Spleen (tissue), 11 donors: Measurements from ENCODE around the gene PTPRO. TPM values are rescaled to one million over a fixed set of nuclear protein-coding genes. Genes with fewer than 3 reads are reported as not detected.

ENCODE experiments used
- DNase-seq: peaks from one replicate; pipeline ENCODE4 v3.0.0-alpha.2; 2020
- H3K27ac ChIP-seq, 8 donors: fragments of 200-600 bp; sonication (generic) in 7 of 8; 1 replicate in 4 of 8; 2 replicates in 4 of 8; pipeline versions ENCODE4 v1.5.0 to v1.8.0; 2016 to 2021; ENCODE audit warnings: inconsistent platforms in 4 of 8, mild to moderate bottlenecking in 4 of 8, moderate library complexity in 1 of 8
- H3K27me3 ChIP-seq, 7 donors: fragments of 200-600 bp; sonication (generic) in 6 of 7; replicated peaks in 1 of 7; 1 replicate in 4 of 7; 2 replicates in 3 of 7; pipeline versions ENCODE4 v1.5.0 to v1.8.0; 2016 to 2021; ENCODE audit warnings: inconsistent platforms in 3 of 7, mild to moderate bottlenecking in 1 of 7
- H3K36me3 ChIP-seq, 6 donors: fragments of 200-600 bp; sonication (generic) in 5 of 6; 1 replicate in 4 of 6; 2 replicates in 2 of 6; pipeline versions ENCODE4 v1.5.0 to v1.8.0; 2016 to 2021; ENCODE audit warnings: inconsistent platforms in 2 of 6
- H3K4me1 ChIP-seq, 6 donors: fragments of 200-600 bp; sonication (generic) in 5 of 6; 1 replicate in 3 of 6; 2 replicates in 3 of 6; pipeline versions ENCODE4 v1.5.0 to v1.8.0; 2016 to 2021; ENCODE audit warnings: inconsistent platforms in 3 of 6
- H3K4me3 ChIP-seq, 8 donors: fragments of 200-600 bp; sonication (generic) in 7 of 8; 1 replicate in 4 of 8; 2 replicates in 4 of 8; pipeline versions ENCODE4 v1.5.0 to v1.8.0; 2016 to 2021; ENCODE audit warnings: inconsistent platforms in 4 of 8, mild to moderate bottlenecking in 4 of 8, moderate library complexity in 2 of 8
- H3K9me3 ChIP-seq, 8 donors: fragments of 200-600 bp; sonication (generic) in 7 of 8; 1 replicate in 4 of 8; 2 replicates in 4 of 8; pipeline versions ENCODE4 v1.5.0 to v1.8.0; 2016 to 2021; ENCODE audit warnings: inconsistent platforms in 4 of 8
- CTCF ChIP-seq, 11 experiments: fragments of 200-600 bp in 7 of 11; fragments of 450-650 bp in 4 of 11; sonication (generic) in 4 of 11; IDR thresholded peaks in 8 of 11; conservative IDR thresholded peaks in 3 of 11; 1 replicate in 7 of 11; 2 replicates in 4 of 11; pipeline versions ENCODE4 v1.4.0 to v1.8.0; 2016 to 2021; ENCODE audit warnings: antibody characterized with exemption in 11 of 11, inconsistent platforms in 4 of 11, mild to moderate bottlenecking in 1 of 11
- POLR2A ChIP-seq, 3 donors: fragments of 450-650 bp; IDR thresholded peaks; one replicate each; pipeline ENCODE4 v1.5.1; 2017; ENCODE audit warnings: antibody characterized with exemption in 3 of 3, mild to moderate bottlenecking in 1 of 3
- POLR2AphosphoS5 ChIP-seq, 3 donors: sonication (generic); formaldehyde crosslinking; IDR thresholded peaks; one replicate each; pipeline ENCODE4 v1.5.1; 2017; ENCODE audit warnings: antibody characterized with exemption in 3 of 3
- WGBS, 5 donors: extraction: QIAGEN DNeasy Blood & Tissue Kit in 3 of 5; methylation state at CpG; one replicate each; pipeline versions ENCODE4 v1.1.5 to v1.1.7; 2013 to 2018; 5-methylcytosine and 5-hydroxymethylcytosine counted together
- intact Hi-C: fragments of 100-400 bp; cut with DNase I; formaldehyde crosslinking; loops from one replicate; pipeline ENCODE4 v1.15.0; 2023; ENCODE audit warnings: low total_unique reads
- polyA plus RNA-seq, 3 donors: library from polyadenylated mRNA; stranded (reverse); fragments of 200-250 nt; gene quantifications; one replicate each; pipeline ENCODE4 v1.2.1, GENCODE V29; 2013
- total RNA-seq, 7 donors: library from RNA; depleted of rRNA in 3 of 7; stranded (reverse); fragments of >200 nt in 3 of 7; fragmentation: NEBNext Ultra II Directional in 4 of 7; extraction: Animal tissue kit (Norgen Biotek cat#: 25700) in 4 of 7; gene quantifications; one replicate each; pipeline versions ENCODE4 v1.1.0 to v1.2.1, GENCODE V29; 2016 to 2021
- donor health status: healthy with polysubstance abuse.
- donor health status: DM: no; HTN: no; CAD: no; lungs with moderate emphysema.
- donor health status: DM: no; HTN: no; CAD: no.
- donor health status: Bipolar disorder and iron deficiency.
- donor health status: healthy.
- donor health status: DM: no; HTN: no; CAD: no.
- donor health status: DM: yes; HTN: yes; CAD: no.

The PTPRO gene
- total and polyA plus RNA-seq, 10 donors: 2.3 to 12.2 (median 5.6) TPM

- no peak for DNase-seq
- Histone ChIP-seq H3K4me1 (peaks cover 0 to 6% (median 0%) of the 10 kb centered on the region in 6 donors), H3K4me3 (no peak overlapping the region), H3K27ac (no peak overlapping the region), H3K9me3 (peaks cover 0 to 15% (median 9%) of the 10 kb centered on the region in 8 donors), H3K36me3 (no peaks in the 10 kb centered on the region), H3K27me3 (peaks cover 0 to 9% (median 0%) of the 10 kb centered on the region in 7 donors)
- intact Hi-C loops: no loop called here
- 65 to 88% (median 75%) methylated on average over 2 of the region's 2 CpGs for WGBS, 5 donors
- TF ChIP-seq CTCF (IDR thresholded peaks at IDR 0.05 in 8 of 11, conservative IDR thresholded peaks at IDR 0.05 in 3 of 11): no peak
These were observed 203.1 kb downstream of the PTPRO start for GRCh38 chr12:15525441-15525840.

GRCh38 chr12:15526033-15526432, 203.7 kb downstream of the PTPRO start:
- intact Hi-C loops: no loop called here
- no peak for DNase-seq
- Histone ChIP-seq H3K36me3 (no peaks in the 10 kb centered on the region), H3K27me3 (peaks cover 0 to 9% (median 0%) of the 10 kb centered on the region in 7 donors), H3K27ac (no peak overlapping the region), H3K4me1 (peaks cover 0 to 6% (median 0%) of the 10 kb centered on the region in 6 donors), H3K9me3 (peaks cover 0 to 15% (median 9%) of the 10 kb centered on the region in 8 donors), H3K4me3 (no peak overlapping the region)
- WGBS, 5 donors: 55 to 70% (median 66%) methylated on average over 4 of the region's 4 CpGs
- peak in 4 of 11 experiments; percentile 10 to 20 (median 10) for TF ChIP-seq CTCF (IDR thresholded peaks at IDR 0.05 in 8 of 11, conservative IDR thresholded peaks at IDR 0.05 in 3 of 11)
- no peak for TF ChIP-seq POLR2A (IDR thresholded peaks at IDR 0.05)

- DNase-seq: no peak
- intact Hi-C loops: no loop called here
- Histone ChIP-seq H3K27ac (no peak overlapping the region), H3K9me3 (peaks cover 0 to 15% (median 9%) of the 10 kb centered on the region in 8 donors), H3K4me3 (no peak overlapping the region), H3K27me3 (peaks cover 0 to 9% (median 0%) of the 10 kb centered on the region in 7 donors), H3K4me1 (peaks cover 0 to 11% (median 0%) of the 10 kb centered on the region in 6 donors), H3K36me3 (no peaks in the 10 kb centered on the region)
- TF ChIP-seq POLR2A (IDR thresholded peaks at IDR 0.05) (no peak), POLR2AphosphoS5 (IDR thresholded peaks at IDR 0.05) (no peak), CTCF (IDR thresholded peaks at IDR 0.05 in 8 of 11, conservative IDR thresholded peaks at IDR 0.05 in 3 of 11) (no peak)
- 67 to 78% (median 71%) methylated on average over 8 of the region's 8 CpGs for WGBS, 5 donors
These were observed 205.1 kb downstream of the PTPRO start for GRCh38 chr12:15527201-15528080.

GRCh38 chr12:15528666-15529065, 206.4 kb downstream of the PTPRO start:
- TF ChIP-seq CTCF (IDR thresholded peaks at IDR 0.05 in 8 of 11, conservative IDR thresholded peaks at IDR 0.05 in 3 of 11) (no peak), POLR2A (IDR thresholded peaks at IDR 0.05) (no peak), POLR2AphosphoS5 (IDR thresholded peaks at IDR 0.05) (no peak)
- Histone ChIP-seq H3K9me3 (peaks cover 0 to 15% (median 9%) of the 10 kb centered on the region in 8 donors), H3K27me3 (peaks cover 0 to 2% (median 0%) of the 10 kb centered on the region in 7 donors), H3K27ac (no peak overlapping the region), H3K4me1 (peaks cover 0 to 13% (median 0%) of the 10 kb centered on the region in 6 donors), H3K4me3 (no peak overlapping the region), H3K36me3 (no peaks in the 10 kb centered on the region)
- intact Hi-C loops: no loop called here
- DNase-seq: no peak
- 91 to 98% (median 95%) methylated on average over 2 of the region's 2 CpGs for WGBS, 5 donors
